GM18526 (cell line): Measurements from ENCODE around the gene PTPRF.

Source experiments
- POLR2A ChIP-seq: IDR thresholded peaks from 3 replicates; pipeline ENCODE4 v1.6.1; 2011; ENCODE audit not compliant: insufficient read length; ENCODE audit errors: extremely low read depth

Gene PTPRF

GRCh38 chr1:43527111-43527878 is 3.4 kb upstream of the PTPRF start:
- no peak for TF ChIP-seq POLR2A

- no peak for TF ChIP-seq POLR2A
These were observed 1.4 kb upstream of the PTPRF start for GRCh38 chr1:43529206-43529731.

- TF ChIP-seq POLR2A, result no peak
These were observed 623 bp downstream of the PTPRF start for GRCh38 chr1:43531107-43531905.

GRCh38 chr1:43531906-43532584 is 1.4 kb downstream of the PTPRF start:
- TF ChIP-seq POLR2A, result no peak

GRCh38 chr1:43532716-43533115 is 2.0 kb downstream of the PTPRF start:
- no peak for TF ChIP-seq POLR2A

GRCh38 chr1:43533584-43533983 is 2.9 kb downstream of the PTPRF start:
- no peak for TF ChIP-seq POLR2A

- TF ChIP-seq POLR2A, result no peak
These were observed 3.6 kb downstream of the PTPRF start for GRCh38 chr1:43534256-43534655.

GRCh38 chr1:43536196-43536863 is 5.6 kb downstream of the PTPRF start:
- TF ChIP-seq POLR2A, result no peak

- no peak for TF ChIP-seq POLR2A
These were observed 6.2 kb downstream of the PTPRF start for GRCh38 chr1:43536864-43537358.

- TF ChIP-seq POLR2A, result no peak
These were observed 6.9 kb downstream of the PTPRF start for GRCh38 chr1:43537423-43538142.

GRCh38 chr1:43538143-43538487 is 7.4 kb downstream of the PTPRF start:
- no peak for TF ChIP-seq POLR2A

- no peak for TF ChIP-seq POLR2A
These were observed 8.3 kb downstream of the PTPRF start for GRCh38 chr1:43538969-43539368.

GRCh38 chr1:43539726-43540434 is 9.2 kb downstream of the PTPRF start:
- no peak for TF ChIP-seq POLR2A

GRCh38 chr1:43540653-43541071 is 10.0 kb downstream of the PTPRF start:
- no peak for TF ChIP-seq POLR2A
